GM23248 (cell line): ENCODE data around the gene LCN9. TPM values are rescaled to one million over a fixed set of nuclear protein-coding genes. Genes with fewer than 3 reads are reported as not detected.

Source experiments
- DNase-seq: peaks from one replicate; pipeline ENCODE4 v3.0.0-alpha.2; 2015
- H2AFZ ChIP-seq: fragments of 200-600 bp; sonication (generic); 2 replicates; pipeline ENCODE4 v1.6.1; 2016; ENCODE audit warnings: antibody characterized with exemption
- H3F3A ChIP-seq: fragments of 200-600 bp; sonication (generic); 2 replicates; pipeline ENCODE4 v1.6.1; 2016; ENCODE audit warnings: mild to moderate bottlenecking, antibody characterized with exemption, mixed run types; ENCODE audit not compliant: insufficient read depth
- H3K27ac ChIP-seq: fragments of 200-600 bp; sonication (generic); 2 replicates; pipeline ENCODE4 v1.5.1; 2016; ENCODE audit warnings: mild to moderate bottlenecking
- H3K27me3 ChIP-seq: fragments of 200-600 bp; sonication (generic); replicated peaks from 2 replicates; pipeline ENCODE4 v1.6.1; 2016; ENCODE audit warnings: mild to moderate bottlenecking; ENCODE audit not compliant: insufficient read depth
- H3K36me3 ChIP-seq: fragments of 200-600 bp; sonication (generic); 2 replicates; pipeline ENCODE4 v1.6.1; 2016; ENCODE audit warnings: low read depth, mild to moderate bottlenecking
- H3K4me1 ChIP-seq: fragments of 200-600 bp; sonication (generic); 2 replicates; pipeline ENCODE4 v1.6.1; 2016; ENCODE audit warnings: mild to moderate bottlenecking; ENCODE audit not compliant: insufficient read depth
- H3K4me2 ChIP-seq: fragments of 200-600 bp; sonication (generic); one replicate; pipeline ENCODE4 v1.6.1; 2016; ENCODE audit warnings: mild to moderate bottlenecking; ENCODE audit not compliant: unreplicated experiment
- H3K4me3 ChIP-seq: fragments of 200-600 bp; sonication (generic); 2 replicates; pipeline ENCODE4 v1.5.1; 2016; ENCODE audit warnings: mild to moderate bottlenecking
- H3K79me2 ChIP-seq: fragments of 200-600 bp; sonication (generic); 2 replicates; pipeline ENCODE4 v1.6.1; 2016; ENCODE audit warnings: mild to moderate bottlenecking; ENCODE audit not compliant: insufficient read depth
- H3K9ac ChIP-seq: fragments of 200-600 bp; sonication (generic); 2 replicates; pipeline ENCODE4 v1.6.1; 2016; ENCODE audit warnings: mild to moderate bottlenecking
- H3K9me2 ChIP-seq: fragments of 200-600 bp; sonication (generic); 2 replicates; pipeline ENCODE4 v1.6.1; 2016; ENCODE audit warnings: mixed run types, mild to moderate bottlenecking, moderate library complexity; ENCODE audit not compliant: insufficient read depth
- H3K9me3 ChIP-seq: fragments of 200-600 bp; sonication (generic); one replicate; pipeline ENCODE4 v1.6.1; 2017; ENCODE audit warnings: low read depth
- H4K20me1 ChIP-seq: fragments of 200-600 bp; sonication (generic); 2 replicates; pipeline ENCODE4 v1.6.0; 2016; ENCODE audit not compliant: insufficient read depth
- EZH2 ChIP-seq: fragments of 200-600 bp; sonication (generic); IDR thresholded peaks from 2 replicates; pipeline ENCODE4 v1.6.1; 2018; ENCODE audit warnings: antibody characterized with exemption, mild to moderate bottlenecking; ENCODE audit not compliant: insufficient read depth, poor library complexity, severe bottlenecking
- EZH2phosphoT487 ChIP-seq: fragments of 200-600 bp; sonication (generic); IDR thresholded peaks from 2 replicates; pipeline ENCODE4 v1.6.1; 2018; ENCODE audit warnings: antibody characterized with exemption, moderate library complexity, mild to moderate bottlenecking, low read depth; ENCODE audit not compliant: insufficient read depth
- WGBS, 2 experiments: methylation state at CpG; one replicate each; pipeline ENCODE4 v1.1.6; 2015 to 2017; ENCODE audit warnings: low lambda C conversion rate in 2 of 2, low coverage in 1 of 2; ENCODE audit errors: missing lambda C conversion rate in 2 of 2; 5-methylcytosine and 5-hydroxymethylcytosine counted together
- in situ Hi-C: fragments of 300-500 bp; cut with MboI; formaldehyde crosslinking; loops from 2 replicates; pipeline ENCODE4 v1.15.0; 2020
- polyA plus RNA-seq: library from polyadenylated mRNA; unstranded; fragments of >200 nt; fragmentation: Nextera tagmentation; extraction: Ambion mirVana; gene quantifications from 2 replicates; pipeline ENCODE4 v1.2.1, GENCODE V29; 2016
- total RNA-seq: library from RNA; depleted of rRNA; stranded (reverse); fragments of >200 nt; shearing (Covaris generic); gene quantifications from 2 replicates; pipeline ENCODE4 v1.2.3, GENCODE V29; 2014

LCN9 gene
- total and polyA plus RNA-seq, 2 experiments from 2014 or later, result not detected

DNA sequence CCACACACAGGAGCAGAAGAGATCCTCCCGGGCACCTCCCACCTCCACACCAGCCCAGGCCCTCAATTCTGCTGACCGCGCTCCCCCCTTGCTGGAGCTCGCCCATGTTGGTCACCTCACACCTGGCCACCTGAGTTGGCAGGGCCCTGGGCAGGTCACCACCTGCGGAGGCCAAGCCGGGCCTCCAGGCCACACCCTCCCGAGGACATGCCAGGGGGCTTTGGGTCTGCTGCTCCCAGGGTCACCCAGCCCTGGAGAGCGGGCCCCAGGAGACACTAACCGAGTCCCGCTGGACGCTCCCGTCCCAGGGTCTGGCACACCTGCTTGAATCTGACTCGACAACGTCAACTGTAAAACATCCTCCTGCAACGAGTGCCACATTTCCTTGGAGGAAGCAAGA lies 34.1 kb downstream of the LCN9 start:
- Histone ChIP-seq H3K4me3 (no peak overlapping the region), H3K9me3 (no peaks in the 10 kb centered on the region), H3K27ac (no peak overlapping the region), H3K9ac (no peak overlapping the region), H3K27me3 (no peaks in the 10 kb centered on the region; the same call in 1 of the 2 replicates), H2AFZ (no peak overlapping the region), H3F3A (no peaks in the 10 kb centered on the region), H3K4me1 (no peaks in the 10 kb centered on the region), H3K4me2 (no peak overlapping the region), H3K79me2 (no peaks in the 10 kb centered on the region), H3K9me2 (no peaks in the 10 kb centered on the region), H4K20me1 (no peaks in the 10 kb centered on the region), H3K36me3 (no peaks in the 10 kb centered on the region)
- DNase-seq, result no peak
- 56 to 57% methylated on average over 15 of the region's 15 CpGs for WGBS, 2 experiments
- no peak for TF ChIP-seq EZH2
- no peak for TF ChIP-seq EZH2phosphoT487
- in situ Hi-C loops, result no loop called here

DNA sequence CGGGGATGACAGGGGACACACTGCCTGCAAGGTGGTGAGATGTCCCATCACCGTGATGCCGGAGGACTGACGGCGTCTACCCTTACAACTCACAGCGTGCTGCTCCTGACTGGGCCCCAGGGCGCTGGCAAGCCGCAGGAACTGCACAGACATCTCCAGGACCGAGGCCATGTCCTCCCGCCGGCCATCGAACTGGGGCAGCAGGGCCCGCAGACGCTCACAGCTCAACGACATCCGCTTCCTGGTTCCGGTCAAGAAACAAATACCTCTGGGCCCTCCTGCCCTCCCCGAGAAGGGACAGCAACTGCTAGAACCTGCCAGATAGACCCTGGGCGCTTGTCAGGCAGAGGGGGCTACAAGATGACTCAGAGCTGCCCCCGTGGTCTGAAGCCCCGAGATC lies 35.1 kb downstream of the LCN9 start:
- H3K36me3 ChIP-seq, result no peaks in the 10 kb centered on the region
- H3K9ac ChIP-seq, result no peak overlapping the region
- no peaks in the 10 kb centered on the region for H3F3A ChIP-seq
- no peaks in the 10 kb centered on the region for H4K20me1 ChIP-seq
- H3K9me2 ChIP-seq, result no peaks in the 10 kb centered on the region
- no peaks in the 10 kb centered on the region for H3K79me2 ChIP-seq
- no peaks in the 10 kb centered on the region for H3K4me1 ChIP-seq
- H3K9me3 ChIP-seq, result no peaks in the 10 kb centered on the region
- H3K4me3 ChIP-seq, result no peak overlapping the region
- WGBS, 2 experiments, result 61 to 65% methylated on average over 17 to 20 of the region's 21 CpGs
- H3K4me2 ChIP-seq, result no peak overlapping the region
- in situ Hi-C loops, result no loop called here
- H3K27me3 ChIP-seq, result peaks cover under 1% of the 10 kb centered on the region; the same call in 1 of the 2 replicates
- H2AFZ ChIP-seq, result no peak overlapping the region
- TF ChIP-seq EZH2phosphoT487, result no peak
- TF ChIP-seq EZH2, result no peak
- H3K27ac ChIP-seq, result no peak overlapping the region
- no peak for DNase-seq

DNA sequence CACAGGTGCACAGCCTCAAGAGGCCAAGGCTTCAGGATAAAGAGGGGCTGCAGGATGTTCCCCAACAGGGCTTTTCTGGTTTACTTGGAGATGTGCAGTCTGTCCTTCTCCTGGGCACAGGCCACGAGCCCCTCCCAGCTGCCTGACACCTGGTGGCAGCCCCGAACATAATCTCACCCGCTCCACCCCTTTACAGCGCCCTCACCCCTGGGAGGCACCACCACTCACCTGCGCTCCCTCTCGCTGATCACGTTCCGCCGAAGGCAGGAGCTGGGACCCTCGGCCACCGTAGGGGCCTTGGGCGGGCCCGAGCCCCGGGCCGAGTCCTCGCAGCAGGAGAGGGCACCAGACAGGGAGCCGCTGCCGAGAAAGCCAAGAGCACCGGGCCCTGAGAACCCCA lies 35.7 kb downstream of the LCN9 start:
- no peak overlapping the region for H3K9ac ChIP-seq
- H3K4me3 ChIP-seq, result no peak overlapping the region
- H3K27ac ChIP-seq, result no peak overlapping the region
- H3K79me2 ChIP-seq, result no peaks in the 10 kb centered on the region
- no peaks in the 10 kb centered on the region for H3F3A ChIP-seq
- H3K36me3 ChIP-seq, result no peaks in the 10 kb centered on the region
- H3K4me1 ChIP-seq, result no peaks in the 10 kb centered on the region
- WGBS, 2 experiments, result 39 to 64% methylated on average over 2 to 18 of the region's 19 CpGs
- H3K27me3 ChIP-seq, result peaks cover 6% of the 10 kb centered on the region; the same call in 1 of the 2 replicates
- H3K4me2 ChIP-seq, result no peak overlapping the region
- DNase-seq, result no peak
- H3K9me3 ChIP-seq, result no peaks in the 10 kb centered on the region
- in situ Hi-C loops, result no loop called here
- TF ChIP-seq EZH2phosphoT487 (no peak), EZH2 (no peak)
- no peaks in the 10 kb centered on the region for H3K9me2 ChIP-seq
- H2AFZ ChIP-seq, result no peak overlapping the region
- no peaks in the 10 kb centered on the region for H4K20me1 ChIP-seq

DNA sequence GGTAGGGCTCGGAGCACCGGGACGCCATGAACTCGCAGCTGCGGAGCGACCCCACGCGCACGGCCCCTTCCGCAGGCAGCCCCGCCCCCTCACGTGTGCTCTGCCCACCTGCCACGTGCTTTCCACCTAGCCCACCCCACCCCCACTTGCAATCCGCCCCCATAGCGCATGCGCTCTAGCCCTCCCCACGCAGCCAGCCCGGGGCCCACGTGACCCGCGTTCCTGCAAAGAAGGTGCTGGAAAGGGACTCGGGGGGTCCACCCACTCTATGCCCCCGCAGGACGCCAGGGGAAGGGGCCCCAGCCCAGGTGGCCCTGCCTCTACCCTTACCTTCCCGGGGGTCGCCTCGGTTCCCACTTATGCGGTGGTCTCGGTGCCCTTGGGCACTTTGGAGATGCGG lies 36.3 kb downstream of the LCN9 start, which contains the start of gene SOHLH1:
TSS of gene SOHLH1 (minus strand) at position 42 of the 400 bp plus-strand sequence. CDS start at position 28, 14 bp downstream.
- Histone ChIP-seq H3K79me2 (no peaks in the 10 kb centered on the region), H3K27ac (no peak within 1 kb of the TSS), H3K9me2 (no peaks in the 10 kb centered on the region), H2AFZ (no peak within 1 kb of the TSS), H3K4me1 (no peaks in the 10 kb centered on the region), H4K20me1 (no peaks in the 10 kb centered on the region), H3K9ac (no peak within 1 kb of the TSS), H3K27me3 (peaks cover 12% of the 10 kb centered on the region; the same call in 1 of the 2 replicates), H3K4me3 (no peak within 1 kb of the TSS), H3K36me3 (no peaks in the 10 kb centered on the region), H3K9me3 (no peaks in the 10 kb centered on the region), H3F3A (no peaks in the 10 kb centered on the region), H3K4me2 (no peak within 1 kb of the TSS)
- TF ChIP-seq EZH2 (no peak), EZH2phosphoT487 (no peak)
- no peak for DNase-seq
- in situ Hi-C loops, result no loop called here
- WGBS, 2 experiments, result 68 to 80% methylated on average over 20 to 29 of the region's 30 CpGs

DNA sequence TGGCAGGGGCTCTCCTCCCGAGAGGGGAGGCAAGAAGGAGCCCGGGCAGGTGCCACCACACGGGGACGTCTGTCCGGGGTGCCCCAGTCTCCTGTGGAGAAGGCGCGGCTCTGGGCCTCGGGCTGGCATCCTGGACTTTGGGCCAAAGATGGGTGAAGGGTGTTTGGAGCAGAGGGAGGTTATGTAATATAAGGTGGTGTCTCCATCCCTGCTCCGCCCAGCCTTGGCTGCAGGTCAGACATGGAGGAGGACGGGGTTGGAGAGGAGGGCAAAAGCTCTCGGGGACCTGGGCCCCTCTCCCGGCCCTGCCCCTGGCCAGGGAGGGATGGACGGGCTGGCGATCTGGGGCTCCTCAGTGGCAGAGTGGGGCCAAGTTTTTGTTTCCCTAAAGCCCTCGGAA lies 37.4 kb downstream of the LCN9 start:
- Histone ChIP-seq H3K79me2 (no peaks in the 10 kb centered on the region), H3F3A (no peaks in the 10 kb centered on the region), H3K4me2 (no peak overlapping the region), H3K4me3 (no peak overlapping the region), H3K9ac (no peak overlapping the region), H2AFZ (no peak overlapping the region), H3K4me1 (no peaks in the 10 kb centered on the region), H3K9me3 (no peaks in the 10 kb centered on the region), H3K9me2 (no peaks in the 10 kb centered on the region), H3K27ac (no peak overlapping the region), H3K36me3 (no peaks in the 10 kb centered on the region), H4K20me1 (no peaks in the 10 kb centered on the region), H3K27me3 (peaks cover 12% of the 10 kb centered on the region; the same call in 1 of the 2 replicates)
- WGBS, 2 experiments, result 46 to 48% methylated on average over 15 of the region's 15 CpGs
- in situ Hi-C loops, result no loop called here
- no peak for TF ChIP-seq EZH2phosphoT487
- no peak for TF ChIP-seq EZH2
- DNase-seq, result no peak
